Naive thymus-derived CD8-positive, alpha-beta T cell (primary cell): ENCODE results near the gene NSUN2. TPM values are rescaled to one million over a fixed set of nuclear protein-coding genes. Genes with fewer than 3 reads are reported as not detected.

Experiments
- ATAC-seq, 2 donors: fragments of 150-1000 bp; cut with Tn5 transposase in 1 of 2; sonication (Bioruptor Pico), chemical (Tn5 transposase) in 1 of 2; 1 replicate in 1 of 2; 2 replicates in 1 of 2; pipeline ENCODE4 v1.10.0; 2021; ENCODE audit warnings: mild to moderate bottlenecking in 2 of 2, moderate library complexity in 2 of 2
- POLR2A ChIA-PET: fragments of 350-600 bp; sonication (Branson Sonifier 250); formaldehyde crosslinking; loops from one replicate; lab custom pipeline; 2021; ENCODE audit warnings: antibody characterized with exemption; lab: Charles Lee
- DNase-seq, 10 donors: peaks; one replicate each; pipeline versions ENCODE4 v3.0.0 to v3.0.0-alpha.2; 2020 to 2022
- H3K27ac Mint-ChIP-seq, 10 donors: one replicate each; pipeline ENCODE4 v1.8.0; 2020 to 2022; ENCODE audit warnings: mild to moderate bottlenecking in 10 of 10, mixed read lengths in 10 of 10, moderate library complexity in 4 of 10, inconsistent platforms in 1 of 10
- H3K27me3 Mint-ChIP-seq, 5 donors: one replicate each; pipeline ENCODE4 v1.8.0; 2021 to 2022; ENCODE audit warnings: mixed read lengths in 5 of 5
- H3K36me3 Mint-ChIP-seq, 3 donors: one replicate each; pipeline ENCODE4 v1.8.0; 2020 to 2022; ENCODE audit warnings: mixed read lengths in 3 of 3, mild to moderate bottlenecking in 2 of 3, inconsistent platforms in 1 of 3
- H3K4me1 Mint-ChIP-seq, 4 donors: one replicate each; pipeline ENCODE4 v1.8.0; 2021 to 2022; ENCODE audit warnings: mixed read lengths in 4 of 4
- H3K4me3 Mint-ChIP-seq, 10 donors: one replicate each; pipeline ENCODE4 v1.8.0; 2020 to 2022; ENCODE audit warnings: mild to moderate bottlenecking in 10 of 10, mixed read lengths in 10 of 10, moderate library complexity in 6 of 10, inconsistent platforms in 1 of 10
- H3K9me3 Mint-ChIP-seq, 9 donors: one replicate each; pipeline ENCODE4 v1.8.0; 2020 to 2022; ENCODE audit warnings: mixed read lengths in 9 of 9, mild to moderate bottlenecking in 3 of 9, inconsistent platforms in 1 of 9, moderate library complexity in 1 of 9
- polyA plus RNA-seq, 3 donors: library from polyadenylated mRNA; unstranded; fragments of 300-500 nt; fragmentation: Illumina TruSeq; gene quantifications; one replicate each; pipeline ENCODE4 v1.2.3, GENCODE V29; 2021
- total RNA-seq, 8 experiments: library from RNA in 2 of 8; stranded (reverse) in 2 of 8; gene quantifications; one replicate each; pipeline ENCODE4 v1.2.3 and lab custom pipeline; 2021 to 2026

NSUN2 gene
- total and polyA plus RNA-seq, 5 experiments from 2014 or later = 18.3 to 86.5 (median 48.7) TPM

GRCh38 chr5:6585939-6586646, 46.8 kb downstream of the NSUN2 start:
- Mint-ChIP-seq H3K27ac (no peak overlapping the region), H3K4me3 (no peak overlapping the region), H3K4me1 (peaks cover 0 to 3% (median 2%) of the 10 kb centered on the region in 4 donors), H3K9me3 (no peaks in the 10 kb centered on the region), H3K27me3 (peaks cover 27 to 52% (median 42%) of the 10 kb centered on the region in 5 donors), H3K36me3 (no peaks in the 10 kb centered on the region)
- DNase-seq (no peak), ATAC-seq (no peak)
- POLR2A ChIA-PET = no interaction called here

GRCh38 chr5:6585168-6585567, 47.7 kb downstream of the NSUN2 start:
- DNase-seq (no peak), ATAC-seq (no peak)
- Mint-ChIP-seq H3K9me3 (no peaks in the 10 kb centered on the region), H3K4me3 (no peak overlapping the region), H3K27ac (peak overlapping the region in 1 of 10 donors; percentile 31), H3K4me1 (peaks cover 0 to 3% (median 2%) of the 10 kb centered on the region in 4 donors), H3K27me3 (peaks cover 30 to 61% (median 45%) of the 10 kb centered on the region in 5 donors), H3K36me3 (no peaks in the 10 kb centered on the region)
- POLR2A ChIA-PET = no interaction called here

GRCh38 chr5:6584727-6585126, 48.1 kb downstream of the NSUN2 start:
- H3K4me3 Mint-ChIP-seq = peak overlapping the region in 2 of 10 donors; percentile 19 to 26
- H3K9me3 Mint-ChIP-seq = no peaks in the 10 kb centered on the region
- H3K27ac Mint-ChIP-seq = no peak overlapping the region
- peaks cover 0 to 3% (median 2%) of the 10 kb centered on the region in 4 donors for H3K4me1 Mint-ChIP-seq
- no peak for DNase-seq
- H3K27me3 Mint-ChIP-seq = peaks cover 33 to 66% (median 45%) of the 10 kb centered on the region in 5 donors
- no peak for ATAC-seq
- POLR2A ChIA-PET = no interaction called here
- no peaks in the 10 kb centered on the region for H3K36me3 Mint-ChIP-seq

- Mint-ChIP-seq H3K4me3 (peak overlapping the region in 6 of 10 donors; percentile 1 to 63 (median 53)), H3K9me3 (no peaks in the 10 kb centered on the region), H3K4me1 (peaks cover 0 to 3% (median 2%) of the 10 kb centered on the region in 4 donors), H3K27me3 (peaks cover 33 to 70% (median 46%) of the 10 kb centered on the region in 5 donors), H3K27ac (no peak overlapping the region), H3K36me3 (no peaks in the 10 kb centered on the region)
- DNase-seq (no peak), ATAC-seq (no peak)
- POLR2A ChIA-PET = no interaction called here
These were observed 48.7 kb downstream of the NSUN2 start for GRCh38 chr5:6584101-6584645.

GRCh38 chr5:6583049-6583880, 49.6 kb downstream of the NSUN2 start:
- peak in 2 of 10 donors; percentile 4 to 21 for DNase-seq
- no peaks in the 10 kb centered on the region for H3K36me3 Mint-ChIP-seq
- H3K4me3 Mint-ChIP-seq = peak overlapping the region in 4 of 10 donors; percentile 27 to 52 (median 38)
- peaks cover 35 to 79% (median 52%) of the 10 kb centered on the region in 5 donors for H3K27me3 Mint-ChIP-seq
- POLR2A ChIA-PET = no interaction called here
- ATAC-seq = peak; percentile 65 to 72
- H3K9me3 Mint-ChIP-seq = no peaks in the 10 kb centered on the region
- peaks cover 0 to 3% (median 2%) of the 10 kb centered on the region in 4 donors for H3K4me1 Mint-ChIP-seq
- H3K27ac Mint-ChIP-seq = no peak overlapping the region

- Mint-ChIP-seq H3K4me1 (peaks cover 0 to 3% (median 2%) of the 10 kb centered on the region in 4 donors), H3K27ac (no peak overlapping the region), H3K9me3 (no peaks in the 10 kb centered on the region), H3K36me3 (no peaks in the 10 kb centered on the region), H3K27me3 (peaks cover 36 to 86% (median 53%) of the 10 kb centered on the region in 5 donors), H3K4me3 (peak overlapping the region in 6 of 10 donors; percentile 27 to 45 (median 32))
- DNase-seq (no peak), ATAC-seq (no peak)
- POLR2A ChIA-PET = no interaction called here
These were observed 50.3 kb downstream of the NSUN2 start for GRCh38 chr5:6582507-6583048.

- H3K9me3 Mint-ChIP-seq = no peaks in the 10 kb centered on the region
- DNase-seq = no peak
- H3K36me3 Mint-ChIP-seq = no peaks in the 10 kb centered on the region
- no peak overlapping the region for H3K27ac Mint-ChIP-seq
- POLR2A ChIA-PET = no interaction called here
- H3K4me3 Mint-ChIP-seq = peak overlapping the region in 1 of 10 donors; percentile 16
- ATAC-seq = no peak
- H3K4me1 Mint-ChIP-seq = peaks cover 0 to 3% (median 2%) of the 10 kb centered on the region in 4 donors
- H3K27me3 Mint-ChIP-seq = peaks cover 34 to 89% (median 56%) of the 10 kb centered on the region in 5 donors
These were observed 51.1 kb downstream of the NSUN2 start for GRCh38 chr5:6581559-6582426.

- Mint-ChIP-seq H3K4me3 (peak overlapping the region in 1 of 10 donors; percentile 16), H3K9me3 (no peaks in the 10 kb centered on the region), H3K27me3 (peaks cover 29 to 82% (median 56%) of the 10 kb centered on the region in 5 donors), H3K4me1 (peaks cover 0 to 3% (median under 1%) of the 10 kb centered on the region in 4 donors), H3K36me3 (no peaks in the 10 kb centered on the region), H3K27ac (peak overlapping the region in 1 of 10 donors; percentile 38)
- POLR2A ChIA-PET = no interaction called here
- DNase-seq (no peak), ATAC-seq (no peak)
These were observed 51.8 kb downstream of the NSUN2 start for GRCh38 chr5:6581090-6581489.

GRCh38 chr5:6579535-6579934, 53.3 kb downstream of the NSUN2 start:
- Mint-ChIP-seq H3K4me3 (no peak overlapping the region), H3K27me3 (peaks cover 17 to 76% (median 44%) of the 10 kb centered on the region in 5 donors), H3K36me3 (no peaks in the 10 kb centered on the region), H3K4me1 (peaks cover 0 to 3% (median under 1%) of the 10 kb centered on the region in 4 donors), H3K27ac (no peak overlapping the region), H3K9me3 (no peaks in the 10 kb centered on the region)
- ATAC-seq = no peak
- DNase-seq = no peak
- POLR2A ChIA-PET = no interaction called here

- Mint-ChIP-seq H3K4me3 (no peak overlapping the region), H3K27ac (no peak overlapping the region), H3K36me3 (no peaks in the 10 kb centered on the region), H3K9me3 (no peaks in the 10 kb centered on the region), H3K4me1 (peaks cover 0 to 1% (median under 1%) of the 10 kb centered on the region in 4 donors), H3K27me3 (peaks cover 14 to 75% (median 44%) of the 10 kb centered on the region in 5 donors)
- POLR2A ChIA-PET = no interaction called here
- DNase-seq (no peak), ATAC-seq (no peak)
These were observed 54.0 kb downstream of the NSUN2 start for GRCh38 chr5:6578676-6579343.

GRCh38 chr5:6576861-6577501, 55.9 kb downstream of the NSUN2 start:
- Mint-ChIP-seq H3K4me3 (no peak overlapping the region), H3K9me3 (no peaks in the 10 kb centered on the region), H3K4me1 (no peaks in the 10 kb centered on the region), H3K36me3 (no peaks in the 10 kb centered on the region), H3K27me3 (peaks cover 11 to 68% (median 43%) of the 10 kb centered on the region in 5 donors), H3K27ac (no peak overlapping the region)
- no peak for ATAC-seq
- DNase-seq = peak in 2 of 10 donors; percentile 8 to 15
- POLR2A ChIA-PET = no interaction called here
